HFFc6 (cell line): Measurements from ENCODE around the gene HES7. TPM values are rescaled to one million over a fixed set of nuclear protein-coding genes. Genes with fewer than 3 reads are reported as not detected.

ENCODE experiments used
- DNase-seq: peaks from one replicate; pipeline ENCODE4 v3.0.0-alpha.2; 2018
- H3K27ac Mint-ChIP-seq: 2 replicates; pipeline ENCODE4 v1.8.0; 2020; ENCODE audit warnings: mild to moderate bottlenecking, mixed read lengths
- H3K27me3 Mint-ChIP-seq: 2 replicates; pipeline ENCODE4 v1.8.0; 2021; ENCODE audit warnings: mild to moderate bottlenecking, moderate library complexity, mixed read lengths; ENCODE audit not compliant: insufficient read depth
- H3K36me3 Mint-ChIP-seq: 2 replicates; pipeline ENCODE4 v1.8.0; 2021; ENCODE audit warnings: low read depth, mixed read lengths
- H3K4me1 Mint-ChIP-seq: 2 replicates; pipeline ENCODE4 v1.8.0; 2020; ENCODE audit warnings: low read depth, mixed read lengths
- H3K4me3 Mint-ChIP-seq: 2 replicates; pipeline ENCODE4 v1.8.0; 2020; ENCODE audit warnings: mild to moderate bottlenecking, moderate library complexity, mixed read lengths
- H3K9me3 Mint-ChIP-seq: 2 replicates; pipeline ENCODE4 v1.8.0; 2020; ENCODE audit warnings: mild to moderate bottlenecking, mixed read lengths
- CTCF ChIP-seq: fragments of 200-600 bp; sonication (generic); IDR thresholded peaks from 2 replicates; pipeline ENCODE4 v1.5.0; 2021; ENCODE audit warnings: antibody characterized with exemption, mild to moderate bottlenecking
- total RNA-seq, 6 experiments: library from RNA; stranded (reverse); fragmentation: NEBNext Ultra II Directional; extraction: Animal tissue kit (Norgen Biotek cat#: 25700); gene quantifications; 2 replicates in 1 of 6; 3 replicates in 5 of 6; pipeline ENCODE4 v1.2.3, GENCODE V29; 2021

HES7 gene
- total RNA-seq, 6 experiments from 2014 or later: 0.24 to 0.54 (median 0.41) TPM

DNA sequence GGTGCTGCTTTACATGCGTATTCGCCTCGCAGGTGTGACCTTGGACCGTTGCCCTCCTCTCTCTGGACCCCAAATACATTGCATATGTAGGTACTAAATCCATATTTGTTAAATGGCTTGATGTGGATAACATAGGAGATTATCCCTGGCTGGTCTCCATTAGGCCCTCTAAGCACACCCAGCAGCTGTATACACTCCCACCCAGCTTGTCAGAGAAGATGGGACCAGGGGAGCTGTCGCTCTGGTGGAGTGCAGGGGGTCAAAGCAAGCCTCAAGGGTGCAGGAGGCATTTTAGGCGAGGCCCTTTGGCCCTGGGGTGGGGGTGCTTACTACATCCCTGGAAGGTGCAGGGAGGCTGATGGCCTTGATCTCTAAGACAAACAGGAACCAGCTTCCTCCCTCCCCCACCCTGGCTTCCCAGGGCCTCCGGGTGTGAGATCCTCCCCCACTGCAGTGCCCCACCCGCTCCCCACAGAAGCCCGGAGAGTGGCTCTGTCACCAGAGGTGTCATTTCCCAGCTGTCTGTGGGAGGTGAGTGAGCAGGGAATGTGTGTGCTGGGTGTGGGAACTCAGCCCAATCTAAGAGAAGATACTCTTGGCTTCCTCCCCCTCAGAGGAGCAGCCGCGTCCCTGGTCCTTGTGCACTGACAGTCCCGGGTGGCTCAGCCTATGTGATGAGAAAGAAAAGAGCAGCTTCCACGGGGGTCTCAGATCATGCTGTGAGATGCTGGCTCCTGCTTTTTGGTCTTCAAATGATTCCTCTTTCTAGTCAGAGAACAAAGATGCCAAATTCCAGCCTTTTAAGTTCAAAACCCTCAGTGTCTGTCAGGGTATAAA, 40.3 kb upstream of the HES7 start:
- Mint-ChIP-seq H3K36me3 (peaks cover 9% of the 10 kb centered on the region), H3K4me1 (peaks cover 39% of the 10 kb centered on the region), H3K9me3 (no peaks in the 10 kb centered on the region), H3K4me3 (peak overlapping the region; percentile 71), H3K27me3 (peaks cover 4% of the 10 kb centered on the region), H3K27ac (peak overlapping the region; percentile 97)
- DNase-seq: peak; percentile 43
- no peak for TF ChIP-seq CTCF

DNA sequence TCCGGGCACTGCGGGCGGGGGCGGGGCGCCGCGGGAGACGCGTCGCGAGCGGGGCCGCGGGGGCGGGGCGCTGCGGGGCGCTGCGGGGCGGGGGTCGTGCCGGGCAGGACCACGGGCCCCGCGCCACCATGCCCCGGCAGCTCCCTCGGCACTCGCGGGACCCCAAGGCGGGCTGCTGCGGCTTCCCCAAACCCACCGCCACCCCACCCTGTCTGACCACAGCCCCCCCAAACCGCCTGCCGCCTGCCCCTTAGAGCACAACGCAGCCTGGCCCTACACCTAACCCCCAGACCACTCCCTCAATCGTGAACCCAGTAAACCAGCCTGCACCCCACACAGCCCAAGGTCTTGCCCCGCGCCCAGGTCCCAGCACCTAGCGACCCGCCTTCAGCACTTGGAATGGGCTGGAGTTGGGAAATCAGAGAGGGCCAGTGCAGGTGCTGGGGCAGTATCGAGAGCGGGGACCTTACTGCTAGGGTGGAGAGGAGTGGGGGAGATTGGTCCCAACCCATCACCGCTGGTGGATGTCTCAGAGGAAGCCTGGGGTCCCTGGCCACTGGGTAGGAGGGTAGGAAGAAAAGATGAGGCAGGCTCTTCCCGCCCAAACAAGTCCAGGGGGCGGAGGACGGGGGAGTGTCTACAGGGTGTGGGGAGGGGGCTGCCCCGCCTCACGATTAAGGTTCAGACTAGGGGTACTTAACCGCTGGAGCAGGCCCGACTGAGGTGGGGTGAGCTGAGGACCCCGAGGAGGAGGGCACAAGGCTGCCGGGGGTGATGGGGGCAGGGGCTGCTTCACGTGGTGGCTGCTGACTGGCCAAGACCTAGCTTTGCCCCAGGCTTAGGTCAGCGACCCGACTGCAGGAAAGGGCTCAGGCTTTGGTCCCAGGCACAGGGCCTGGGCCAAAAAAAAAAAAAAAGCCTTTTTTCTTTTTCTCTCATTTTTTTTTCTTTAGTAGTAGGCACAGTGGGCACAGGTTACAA, 39.4 kb upstream of the HES7 start:
- peak overlapping the region; percentile 97 for H3K27ac Mint-ChIP-seq
- H3K36me3 Mint-ChIP-seq: peaks cover 9% of the 10 kb centered on the region
- DNase-seq: no peak
- TF ChIP-seq CTCF: no peak
- H3K27me3 Mint-ChIP-seq: peaks cover 4% of the 10 kb centered on the region
- H3K4me3 Mint-ChIP-seq: peak overlapping the region; percentile 86
- H3K4me1 Mint-ChIP-seq: peaks cover 46% of the 10 kb centered on the region
- no peaks in the 10 kb centered on the region for H3K9me3 Mint-ChIP-seq

- peak; percentile 68 for DNase-seq
- Mint-ChIP-seq H3K4me1 (peaks cover 46% of the 10 kb centered on the region), H3K27me3 (peaks cover 4% of the 10 kb centered on the region), H3K27ac (peak within 1 kb of the TSS; percentile 97), H3K4me3 (peak within 1 kb of the TSS; percentile 87), H3K36me3 (peaks cover 9% of the 10 kb centered on the region), H3K9me3 (no peaks in the 10 kb centered on the region)
- TF ChIP-seq CTCF: peak; percentile 22; the same call in 1 of the 2 replicates
These were observed 38.5 kb upstream of the HES7 start, which contains the start of gene VAMP2 for GRCh38 chr17:8162233-8162996. Gene VAMP2, minus strand, starts transcription at chr17:8162948. Its CDS starts 69 bp downstream, at chr17:8162879.

DNA sequence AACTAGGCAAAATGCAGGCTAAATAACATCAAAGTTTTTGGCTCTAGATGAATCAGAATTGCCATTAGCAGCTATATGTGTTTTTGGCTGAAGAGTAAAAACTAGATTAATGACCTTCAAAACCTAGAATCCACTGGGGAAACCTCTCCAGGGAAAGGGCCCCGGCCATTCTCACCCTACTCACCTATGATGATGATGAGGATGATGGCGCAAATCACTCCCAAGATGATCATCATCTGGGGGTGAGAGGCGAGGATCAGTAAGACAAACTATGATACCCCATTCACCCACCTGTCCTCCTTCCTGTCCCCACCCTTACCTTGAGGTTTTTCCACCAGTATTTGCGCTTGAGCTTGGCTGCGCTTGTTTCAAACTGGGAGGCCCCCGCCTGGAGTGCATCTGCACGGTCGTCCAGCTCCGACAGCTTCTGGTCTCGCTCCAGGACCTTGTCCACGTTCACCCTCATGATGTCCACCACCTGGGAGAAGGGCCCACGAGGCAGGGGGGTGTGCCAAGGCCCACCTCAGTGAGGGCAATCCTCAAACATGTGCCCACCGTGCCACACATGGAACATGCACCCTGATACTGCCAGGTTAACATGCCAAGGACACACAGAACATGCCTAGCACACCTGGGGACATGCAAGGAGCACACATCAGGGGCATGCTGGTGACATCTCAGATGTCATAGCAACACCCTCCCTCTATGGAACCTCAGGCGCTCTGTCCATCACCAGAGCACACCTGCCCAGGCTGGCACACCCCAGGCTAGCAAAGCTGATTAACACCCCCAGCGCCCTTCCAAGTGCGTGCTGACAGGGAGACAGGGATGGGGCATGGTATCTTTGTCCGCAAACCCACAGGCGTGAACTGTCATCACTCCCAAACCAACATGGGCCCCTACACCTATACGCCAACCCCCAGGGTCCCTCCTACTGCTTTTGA, 37.7 kb upstream of the HES7 start:
- peaks cover 9% of the 10 kb centered on the region for H3K36me3 Mint-ChIP-seq

More for the DNA sequence above, 37.7 kb upstream of the HES7 start:
- no peak for DNase-seq
- peak overlapping the region; percentile 87 for H3K4me3 Mint-ChIP-seq
- no peak for TF ChIP-seq CTCF
- peaks cover 2% of the 10 kb centered on the region for H3K27me3 Mint-ChIP-seq
- peaks cover 46% of the 10 kb centered on the region for H3K4me1 Mint-ChIP-seq
- H3K9me3 Mint-ChIP-seq: no peaks in the 10 kb centered on the region
- H3K27ac Mint-ChIP-seq: peak overlapping the region; percentile 85
